Astrocyte (in vitro differentiated cells and primary cell): ENCODE measurements around the gene PJA2. TPM values are rescaled to one million over a fixed set of nuclear protein-coding genes. Genes with fewer than 3 reads are reported as not detected.

ENCODE experiments used
- DNase-seq: peaks from one replicate; pipeline ENCODE4 v3.0.0-alpha.2; 2010; ENCODE audit warnings: low read depth
- FAIRE-seq: peaks from 2 replicates; lab custom pipeline; 2011; peaks lifted over from hg19 to GRCh38; lab: Jason Lieb, UNC
- H2AFZ ChIP-seq: 2 replicates; pipeline ENCODE4 v1.6.0; 2012; ENCODE audit warnings: low read depth, low read length, inconsistent platforms
- H3K27ac ChIP-seq: 2 replicates; pipeline ENCODE4 v1.5.1; 2011; ENCODE audit warnings: low read depth, low read length, inconsistent platforms
- H3K27me3 ChIP-seq: 2 replicates; pipeline ENCODE4 v1.6.0; 2011; ENCODE audit warnings: low read length, inconsistent platforms; ENCODE audit not compliant: insufficient read depth
- H3K36me3 ChIP-seq: 2 replicates; pipeline ENCODE4 v1.5.1; 2011; ENCODE audit warnings: low read length, inconsistent platforms; ENCODE audit not compliant: insufficient read depth
- H3K4me1 ChIP-seq: 2 replicates; pipeline ENCODE4 v1.5.1; 2011; ENCODE audit warnings: low read length, inconsistent platforms; ENCODE audit not compliant: insufficient read depth
- H3K4me2 ChIP-seq: 2 replicates; pipeline ENCODE4 v1.6.0; 2012; ENCODE audit warnings: low read length, inconsistent platforms
- H3K4me3 ChIP-seq: 2 replicates; pipeline ENCODE4 v1.5.1; 2011; ENCODE audit warnings: low read depth, mild to moderate bottlenecking, low read length, inconsistent platforms; ENCODE audit not compliant: insufficient read depth
- H3K79me2 ChIP-seq: 2 replicates; pipeline ENCODE4 v1.6.0; 2012; ENCODE audit warnings: mild to moderate bottlenecking, low read length, inconsistent platforms; ENCODE audit not compliant: insufficient read depth
- H3K9ac ChIP-seq: 2 replicates; pipeline ENCODE4 v1.6.0; 2012; ENCODE audit warnings: mild to moderate bottlenecking, low read length, inconsistent platforms
- H3K9me3 ChIP-seq: 2 replicates; pipeline ENCODE4 v1.5.1; 2012; ENCODE audit warnings: low read depth, mild to moderate bottlenecking, low read length, inconsistent platforms; ENCODE audit not compliant: insufficient read depth
- H4K20me1 ChIP-seq: 2 replicates; pipeline ENCODE4 v1.6.0; 2012; ENCODE audit warnings: low read length, inconsistent platforms; ENCODE audit not compliant: insufficient read depth
- H3K27ac Mint-ChIP-seq: one replicate; pipeline ENCODE4 v1.8.0; 2021; ENCODE audit warnings: mild to moderate bottlenecking, mixed read lengths; ENCODE audit not compliant: unreplicated experiment
- H3K27me3 Mint-ChIP-seq: one replicate; pipeline ENCODE4 v1.8.0; 2021; ENCODE audit warnings: low read depth, mixed read lengths; ENCODE audit not compliant: unreplicated experiment
- H3K36me3 Mint-ChIP-seq: one replicate; pipeline ENCODE4 v1.8.0; 2021; ENCODE audit warnings: low read depth, mixed read lengths; ENCODE audit not compliant: unreplicated experiment
- H3K4me1 Mint-ChIP-seq: one replicate; pipeline ENCODE4 v1.8.0; 2021; ENCODE audit warnings: low read depth, mixed read lengths; ENCODE audit not compliant: unreplicated experiment
- H3K4me3 Mint-ChIP-seq: one replicate; pipeline ENCODE4 v1.8.0; 2021; ENCODE audit warnings: mild to moderate bottlenecking, moderate library complexity, mixed read lengths; ENCODE audit not compliant: unreplicated experiment
- H3K9me3 Mint-ChIP-seq: one replicate; pipeline ENCODE4 v1.8.0; 2021; ENCODE audit warnings: mild to moderate bottlenecking, mixed read lengths; ENCODE audit not compliant: unreplicated experiment
- EZH2 ChIP-seq: IDR thresholded peaks from 2 replicates; pipeline ENCODE4 v1.6.1; 2012; ENCODE audit warnings: mild to moderate bottlenecking, low read length, inconsistent platforms; ENCODE audit not compliant: insufficient read depth
- total RNA-seq: library from RNA; stranded (reverse); gene quantifications from 2 replicates; pipeline ENCODE4 v1.2.1, GENCODE V29; 2021
- TF ChIP-seq, protein P1 (sequence below): IDR thresholded peaks from 2 replicates; pipeline ENCODE4 v1.5.1; 2011; ENCODE audit warnings: low read depth, mild to moderate bottlenecking, inconsistent platforms, low read length, moderate library complexity; ENCODE audit not compliant: insufficient read depth

Gene PJA2
- total RNA-seq, 1 donor from 2014 or later = 107 TPM

- Mint-ChIP-seq H3K27me3 (no peaks in the 10 kb centered on the region), H3K9me3 (no peaks in the 10 kb centered on the region), H3K27ac (no peak overlapping the region), H3K4me3 (no peak overlapping the region), H3K36me3 (peaks cover 2% of the 10 kb centered on the region), H3K4me1 (no peaks in the 10 kb centered on the region)
- H3K27ac ChIP-seq = no peak overlapping the region
- H3K79me2 ChIP-seq = peaks cover 41% of the 10 kb centered on the region
- no peak for DNase-seq
- H3K4me1 ChIP-seq = no peaks in the 10 kb centered on the region
- no peak overlapping the region for H3K4me3 ChIP-seq
- no peaks in the 10 kb centered on the region for H3K9me3 ChIP-seq
- H3K9ac ChIP-seq = no peak overlapping the region
- TF ChIP-seq, protein P1, sequence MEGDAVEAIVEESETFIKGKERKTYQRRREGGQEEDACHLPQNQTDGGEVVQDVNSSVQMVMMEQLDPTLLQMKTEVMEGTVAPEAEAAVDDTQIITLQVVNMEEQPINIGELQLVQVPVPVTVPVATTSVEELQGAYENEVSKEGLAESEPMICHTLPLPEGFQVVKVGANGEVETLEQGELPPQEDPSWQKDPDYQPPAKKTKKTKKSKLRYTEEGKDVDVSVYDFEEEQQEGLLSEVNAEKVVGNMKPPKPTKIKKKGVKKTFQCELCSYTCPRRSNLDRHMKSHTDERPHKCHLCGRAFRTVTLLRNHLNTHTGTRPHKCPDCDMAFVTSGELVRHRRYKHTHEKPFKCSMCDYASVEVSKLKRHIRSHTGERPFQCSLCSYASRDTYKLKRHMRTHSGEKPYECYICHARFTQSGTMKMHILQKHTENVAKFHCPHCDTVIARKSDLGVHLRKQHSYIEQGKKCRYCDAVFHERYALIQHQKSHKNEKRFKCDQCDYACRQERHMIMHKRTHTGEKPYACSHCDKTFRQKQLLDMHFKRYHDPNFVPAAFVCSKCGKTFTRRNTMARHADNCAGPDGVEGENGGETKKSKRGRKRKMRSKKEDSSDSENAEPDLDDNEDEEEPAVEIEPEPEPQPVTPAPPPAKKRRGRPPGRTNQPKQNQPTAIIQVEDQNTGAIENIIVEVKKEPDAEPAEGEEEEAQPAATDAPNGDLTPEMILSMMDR = no peak
- no peak for TF ChIP-seq EZH2
- no peaks in the 10 kb centered on the region for H3K27me3 ChIP-seq
- H2AFZ ChIP-seq = no peak overlapping the region
- H3K36me3 ChIP-seq = peaks cover 11% of the 10 kb centered on the region
- no peak overlapping the region for H3K4me2 ChIP-seq
- FAIRE-seq = no peak
- H4K20me1 ChIP-seq = peaks cover 41% of the 10 kb centered on the region
Observed at GRCh38 chr5:109359642-109360041, 50.1 kb downstream of the PJA2 start.

DNA sequence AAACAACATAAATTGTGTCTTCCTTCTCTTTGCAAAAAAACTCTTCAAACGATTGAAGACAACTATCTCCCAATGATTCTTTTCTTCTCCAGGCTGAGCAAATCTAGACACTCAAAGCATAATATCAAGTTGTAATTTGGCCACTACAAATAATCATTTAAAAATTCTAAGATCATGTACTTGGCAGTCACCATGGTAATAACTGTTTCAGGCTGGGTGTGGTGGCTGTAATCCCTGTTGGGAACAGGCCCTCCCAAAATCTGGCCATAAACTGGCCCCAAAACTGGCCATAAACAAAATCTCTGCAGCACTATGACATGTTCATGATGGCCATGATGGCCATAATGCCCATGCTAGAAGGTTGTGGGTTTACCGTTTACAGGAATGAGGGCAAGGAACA is 52.0 kb downstream of the PJA2 start:
- H3K4me3 Mint-ChIP-seq = no peak overlapping the region
- DNase-seq = no peak
- FAIRE-seq = no peak

GRCh38 chr5:109354761-109355160 is 55.0 kb downstream of the PJA2 start:
- TF ChIP-seq EZH2 = no peak
- TF ChIP-seq, protein P1 = no peak
- Histone ChIP-seq H3K79me2 (peaks cover 27% of the 10 kb centered on the region), H3K9ac (no peak overlapping the region), H3K9me3 (no peaks in the 10 kb centered on the region), H3K27me3 (no peaks in the 10 kb centered on the region), H3K27ac (no peak overlapping the region), H3K4me1 (no peaks in the 10 kb centered on the region), H3K4me3 (no peak overlapping the region), H3K36me3 (no peaks in the 10 kb centered on the region), H2AFZ (no peak overlapping the region), H3K4me2 (no peak overlapping the region), H4K20me1 (peaks cover 36% of the 10 kb centered on the region)
- no peaks in the 10 kb centered on the region for H3K36me3 Mint-ChIP-seq
- DNase-seq (no peak), FAIRE-seq (no peak)
- H3K4me1 Mint-ChIP-seq = no peaks in the 10 kb centered on the region
- no peak overlapping the region for H3K4me3 Mint-ChIP-seq
- no peak overlapping the region for H3K27ac Mint-ChIP-seq
- no peaks in the 10 kb centered on the region for H3K9me3 Mint-ChIP-seq
- no peaks in the 10 kb centered on the region for H3K27me3 Mint-ChIP-seq

More for the DNA sequence above, 52.0 kb downstream of the PJA2 start:
- Histone ChIP-seq H3K9me3 (no peaks in the 10 kb centered on the region), H3K4me1 (no peaks in the 10 kb centered on the region), H3K27me3 (no peaks in the 10 kb centered on the region), H3K4me2 (no peak overlapping the region), H4K20me1 (peaks cover 37% of the 10 kb centered on the region), H2AFZ (no peak overlapping the region), H3K79me2 (peaks cover 32% of the 10 kb centered on the region), H3K36me3 (peaks cover 11% of the 10 kb centered on the region), H3K4me3 (no peak overlapping the region), H3K9ac (no peak overlapping the region), H3K27ac (no peak overlapping the region)
- H3K27ac Mint-ChIP-seq = no peak overlapping the region
- peaks cover 2% of the 10 kb centered on the region for H3K36me3 Mint-ChIP-seq
- TF ChIP-seq, protein P1 = no peak
- TF ChIP-seq EZH2 = no peak
- no peaks in the 10 kb centered on the region for H3K9me3 Mint-ChIP-seq
- no peaks in the 10 kb centered on the region for H3K4me1 Mint-ChIP-seq
- H3K27me3 Mint-ChIP-seq = no peaks in the 10 kb centered on the region
